DOHH2 (cell line): ENCODE measurements around the gene AKR1B1.

Experiments
- H3F3A ChIP-seq: fragments of 200-600 bp; sonication (generic), shearing (Covaris generic); 2 replicates; pipeline ENCODE4 v1.6.0; 2016; ENCODE audit warnings: antibody characterized with exemption, mild to moderate bottlenecking; ENCODE audit not compliant: control insufficient read depth, insufficient read depth
- H3K27ac ChIP-seq: fragments of 200-600 bp; sonication (generic); 2 replicates; pipeline ENCODE4 v1.5.1; 2014; ENCODE audit warnings: low read depth, mild to moderate bottlenecking, low read length, moderate library complexity
- H3K27me3 ChIP-seq: fragments of 200-600 bp; sonication (generic); 2 replicates; pipeline ENCODE4 v1.6.1; 2014; ENCODE audit warnings: mild to moderate bottlenecking, low read length, mixed read lengths; ENCODE audit not compliant: control insufficient read depth
- H3K36me3 ChIP-seq: fragments of 200-600 bp; sonication (generic); 2 replicates; pipeline ENCODE4 v1.6.1; 2014; ENCODE audit warnings: mild to moderate bottlenecking, low read length, moderate library complexity, mixed read lengths; ENCODE audit not compliant: control insufficient read depth
- H3K4me1 ChIP-seq: fragments of 200-600 bp; sonication (generic); 2 replicates; pipeline ENCODE4 v1.6.1; 2014; ENCODE audit warnings: mild to moderate bottlenecking, low read length, mixed read lengths; ENCODE audit not compliant: control insufficient read depth
- H3K4me2 ChIP-seq: fragments of 200-600 bp; sonication (generic); 2 replicates; pipeline ENCODE4 v1.6.0; 2014; ENCODE audit warnings: mild to moderate bottlenecking, low read length, moderate library complexity
- H3K4me3 ChIP-seq: fragments of 200-600 bp; sonication (generic); 2 replicates; pipeline ENCODE4 v1.5.1; 2014; ENCODE audit warnings: mild to moderate bottlenecking, low read length, mixed read lengths
- H3K79me2 ChIP-seq: fragments of 200-600 bp; sonication (generic); 2 replicates; pipeline ENCODE4 v1.6.1; 2014; ENCODE audit warnings: mild to moderate bottlenecking, low read length, mixed read lengths; ENCODE audit not compliant: control insufficient read depth
- H3K9me2 ChIP-seq: fragments of 200-600 bp; sonication (generic); replicated peaks from 2 replicates; pipeline ENCODE4 v1.6.1; 2014; ENCODE audit warnings: mild to moderate bottlenecking, low read length, mixed read lengths; ENCODE audit not compliant: control insufficient read depth
- H3K9me3 ChIP-seq: fragments of 200-600 bp; sonication (generic); 2 replicates; pipeline ENCODE4 v1.6.1; 2014; ENCODE audit warnings: antibody characterized with exemption, low read length, mixed read lengths; ENCODE audit not compliant: control insufficient read depth, insufficient read depth
- H4K20me1 ChIP-seq: fragments of 200-600 bp; sonication (generic); 2 replicates; pipeline ENCODE4 v1.6.0; 2014; ENCODE audit warnings: low read depth, mild to moderate bottlenecking, antibody characterized with exemption, low read length, moderate library complexity; ENCODE audit not compliant: control insufficient read depth, insufficient read depth
- CTCF ChIP-seq: fragments of 200-600 bp; sonication (generic); IDR thresholded peaks from one replicate; pipeline ENCODE4 v1.5.1; 2014; ENCODE audit warnings: antibody characterized with exemption, mild to moderate bottlenecking, low read depth, low read length; ENCODE audit not compliant: poor library complexity, severe bottlenecking
- EZH2phosphoT487 ChIP-seq: fragments of 200-600 bp; sonication (generic); IDR thresholded peaks from 2 replicates; pipeline ENCODE4 v1.6.1; 2017; ENCODE audit warnings: borderline replicate concordance, mild to moderate bottlenecking, antibody characterized with exemption, low read length, moderate library complexity, mixed read lengths

The AKR1B1 gene

GRCh38 chr7:134419085-134419484, 39.8 kb downstream of the AKR1B1 start:
- no peak for TF ChIP-seq EZH2phosphoT487
- no peak for TF ChIP-seq CTCF
- no peak overlapping the region for H3K27ac ChIP-seq
- no peaks in the 10 kb centered on the region for H3K79me2 ChIP-seq
- no peak overlapping the region for H3K4me2 ChIP-seq
- no peak overlapping the region for H3K4me3 ChIP-seq
- H3K9me2 ChIP-seq: no peaks in the 10 kb centered on the region
- peaks cover 7% of the 10 kb centered on the region; the same call in 1 of the 2 replicates for H3K27me3 ChIP-seq
- no peaks in the 10 kb centered on the region for H3K36me3 ChIP-seq
- peaks cover 12% of the 10 kb centered on the region for H3K4me1 ChIP-seq
- H4K20me1 ChIP-seq: no peaks in the 10 kb centered on the region
- H3K9me3 ChIP-seq: no peaks in the 10 kb centered on the region
- H3F3A ChIP-seq: no peaks in the 10 kb centered on the region

GRCh38 chr7:134415700-134416099, 43.2 kb downstream of the AKR1B1 start:
- H3K27me3 ChIP-seq: peaks cover 4% of the 10 kb centered on the region; the same call in 1 of the 2 replicates
- H3K4me3 ChIP-seq: no peak overlapping the region
- H3K36me3 ChIP-seq: no peaks in the 10 kb centered on the region
- H3K4me2 ChIP-seq: no peak overlapping the region
- no peaks in the 10 kb centered on the region for H3K9me3 ChIP-seq
- H3K79me2 ChIP-seq: no peaks in the 10 kb centered on the region
- peaks cover 12% of the 10 kb centered on the region for H3K4me1 ChIP-seq
- H3K27ac ChIP-seq: no peak overlapping the region
- TF ChIP-seq CTCF: no peak
- no peak for TF ChIP-seq EZH2phosphoT487
- H4K20me1 ChIP-seq: no peaks in the 10 kb centered on the region
- no peaks in the 10 kb centered on the region for H3F3A ChIP-seq
- H3K9me2 ChIP-seq: no peaks in the 10 kb centered on the region

- Histone ChIP-seq H3K9me3 (no peaks in the 10 kb centered on the region; the same call in 1 of the 2 replicates), H3K4me1 (no peaks in the 10 kb centered on the region), H3K79me2 (no peaks in the 10 kb centered on the region), H3K4me3 (no peak overlapping the region), H3K9me2 (no peaks in the 10 kb centered on the region), H3K27me3 (no peaks in the 10 kb centered on the region; the same call in 1 of the 2 replicates), H4K20me1 (no peaks in the 10 kb centered on the region), H3K36me3 (no peaks in the 10 kb centered on the region), H3K27ac (no peak overlapping the region), H3F3A (no peaks in the 10 kb centered on the region), H3K4me2 (no peak overlapping the region)
- no peak for TF ChIP-seq CTCF
- TF ChIP-seq EZH2phosphoT487: no peak
Measured at GRCh38 chr7:134414109-134414508, 44.8 kb downstream of the AKR1B1 start.

- Histone ChIP-seq H4K20me1 (no peaks in the 10 kb centered on the region), H3K27me3 (peaks cover 2% of the 10 kb centered on the region; the same call in 1 of the 2 replicates), H3K4me3 (no peak overlapping the region), H3K36me3 (no peaks in the 10 kb centered on the region), H3K4me1 (no peaks in the 10 kb centered on the region), H3K27ac (no peak overlapping the region), H3K79me2 (no peaks in the 10 kb centered on the region), H3K9me3 (no peaks in the 10 kb centered on the region; the same call in 1 of the 2 replicates), H3K4me2 (no peak overlapping the region), H3F3A (no peaks in the 10 kb centered on the region), H3K9me2 (no peaks in the 10 kb centered on the region)
- TF ChIP-seq CTCF: no peak
- TF ChIP-seq EZH2phosphoT487: no peak
Measured at GRCh38 chr7:134407311-134407710, 51.6 kb downstream of the AKR1B1 start.
